ENCODE measurements around the gene PHF24.

GRCh38 chr9:34990908-34991606 is 33.0 kb downstream of the PHF24 start:
- TF ChIP-seq CTCF (IDR thresholded peaks at IDR 0.05): no peak
- TF ChIP-seq POLR2A (IDR thresholded peaks at IDR 0.05): no peak

All from right lobe of liver (tissue), 4 donors.